ENCODE measurements around the gene LEFTY2. TPM values are rescaled to one million over a fixed set of nuclear protein-coding genes. Genes with fewer than 3 reads are reported as not detected.

LEFTY2 gene
- 0.02 TPM for total RNA-seq (2013)
- not detected for polyA plus RNA-seq
- not detected in 2 replicates for polyA minus RNA-seq
- total RNA-seq: 0 to 1.7 (median 0.18) reads per million in 11 experiments

GRCh38 chr1:225941187-225941941, at the start of gene LEFTY2:
TSS of gene LEFTY2 (minus strand) at chr1:225941220. CDS start at chr1:225941140, 80 bp downstream.
- H3K79me2 ChIP-seq (ENCODE audit: insufficient read depth, low read length): no peaks in the 10 kb centered on the region
- no peaks in the 10 kb centered on the region for H4K20me1 ChIP-seq (ENCODE audit: insufficient read depth, low read length)
- no peak within 1 kb of the TSS for H3K27ac Mint-ChIP-seq
- peaks cover 8% of the 10 kb centered on the region for H3K4me1 Mint-ChIP-seq
- no peak within 1 kb of the TSS for H3K27ac ChIP-seq (ENCODE audit: low read depth in 1 of 2, low read length in 2 of 2)
- no peak for DNase-seq
- H3K9ac ChIP-seq (ENCODE audit: insufficient read depth, low read length, poor library complexity, severe bottlenecking): no peak within 1 kb of the TSS
- H3K27me3 ChIP-seq (ENCODE audit: control insufficient read depth in 2 of 2, insufficient read depth in 2 of 2, low read length in 2 of 2): no peaks in the 10 kb centered on the region
- no peaks in the 10 kb centered on the region for H3K4me1 ChIP-seq (ENCODE audit: control insufficient read depth in 1 of 2, insufficient read depth in 2 of 2, low read length in 2 of 2)
- intact Hi-C loops (cut with micrococcal nuclease): no loop called here
- H3K27me3 Mint-ChIP-seq (ENCODE audit: low read depth in 3 of 3): peaks cover 2 to 7% (median 7%) of the 10 kb centered on the region in 3 donors
- no peak within 1 kb of the TSS for H3K4me3 ChIP-seq (replicated peaks in 1 of 3; ENCODE audit: low read depth in 2 of 3, low read length in 3 of 3)
- no peaks in the 10 kb centered on the region for H3K9me3 Mint-ChIP-seq
- WGBS (ENCODE audit: insufficient coverage): 92% methylated on average over 5 of the region's 6 CpGs
- H3K4me2 ChIP-seq (replicated peaks; ENCODE audit: extremely low read depth, low read length, poor library complexity, severe bottlenecking): no peak within 1 kb of the TSS
- TF ChIP-seq, protein P1, sequence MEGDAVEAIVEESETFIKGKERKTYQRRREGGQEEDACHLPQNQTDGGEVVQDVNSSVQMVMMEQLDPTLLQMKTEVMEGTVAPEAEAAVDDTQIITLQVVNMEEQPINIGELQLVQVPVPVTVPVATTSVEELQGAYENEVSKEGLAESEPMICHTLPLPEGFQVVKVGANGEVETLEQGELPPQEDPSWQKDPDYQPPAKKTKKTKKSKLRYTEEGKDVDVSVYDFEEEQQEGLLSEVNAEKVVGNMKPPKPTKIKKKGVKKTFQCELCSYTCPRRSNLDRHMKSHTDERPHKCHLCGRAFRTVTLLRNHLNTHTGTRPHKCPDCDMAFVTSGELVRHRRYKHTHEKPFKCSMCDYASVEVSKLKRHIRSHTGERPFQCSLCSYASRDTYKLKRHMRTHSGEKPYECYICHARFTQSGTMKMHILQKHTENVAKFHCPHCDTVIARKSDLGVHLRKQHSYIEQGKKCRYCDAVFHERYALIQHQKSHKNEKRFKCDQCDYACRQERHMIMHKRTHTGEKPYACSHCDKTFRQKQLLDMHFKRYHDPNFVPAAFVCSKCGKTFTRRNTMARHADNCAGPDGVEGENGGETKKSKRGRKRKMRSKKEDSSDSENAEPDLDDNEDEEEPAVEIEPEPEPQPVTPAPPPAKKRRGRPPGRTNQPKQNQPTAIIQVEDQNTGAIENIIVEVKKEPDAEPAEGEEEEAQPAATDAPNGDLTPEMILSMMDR (IDR thresholded peaks at IDR 0.05): no peak
- H3K9me3 ChIP-seq (replicated peaks in 1 of 2; ENCODE audit: control insufficient read depth in 1 of 2, insufficient read depth in 1 of 2, low read length in 2 of 2): no peaks in the 10 kb centered on the region
- H3K36me3 Mint-ChIP-seq: no peaks in the 10 kb centered on the region
- H2AFZ ChIP-seq (ENCODE audit: insufficient read depth, low read depth, low read length, poor library complexity, severe bottlenecking): no peak within 1 kb of the TSS
- H3K4me3 Mint-ChIP-seq: no peak within 1 kb of the TSS
- H3K36me3 ChIP-seq (replicated peaks in 1 of 2; ENCODE audit: control insufficient read depth in 1 of 2, insufficient read depth in 2 of 2, low read length in 2 of 2): no peaks in the 10 kb centered on the region

- no peak overlapping the region for H3K27ac ChIP-seq (ENCODE audit: low read depth in 1 of 2, low read length in 2 of 2)
- no peak overlapping the region for H3K4me2 ChIP-seq (replicated peaks; ENCODE audit: extremely low read depth, low read length, poor library complexity, severe bottlenecking)
- no peak overlapping the region for H2AFZ ChIP-seq (ENCODE audit: insufficient read depth, low read depth, low read length, poor library complexity, severe bottlenecking)
- intact Hi-C loops (cut with micrococcal nuclease): no loop called here
- TF ChIP-seq, protein P1 (IDR thresholded peaks at IDR 0.05): peak; percentile 89
- no peaks in the 10 kb centered on the region for H3K27me3 ChIP-seq (ENCODE audit: control insufficient read depth in 2 of 2, insufficient read depth in 2 of 2, low read length in 2 of 2)
- peaks cover 12% of the 10 kb centered on the region for H3K79me2 ChIP-seq (ENCODE audit: insufficient read depth, low read length)
- no peaks in the 10 kb centered on the region for H3K9me3 ChIP-seq (replicated peaks in 1 of 2; ENCODE audit: control insufficient read depth in 1 of 2, insufficient read depth in 1 of 2, low read length in 2 of 2)
- H3K4me3 ChIP-seq (replicated peaks in 1 of 3; ENCODE audit: low read depth in 2 of 3, low read length in 3 of 3): no peak overlapping the region
- no peak overlapping the region for H3K9ac ChIP-seq (ENCODE audit: insufficient read depth, low read length, poor library complexity, severe bottlenecking)
- Mint-ChIP-seq H3K4me1 (peaks cover 4% of the 10 kb centered on the region), H3K27me3 (ENCODE audit: low read depth in 3 of 3) (peaks cover 0 to 1% (median 0%) of the 10 kb centered on the region in 3 donors), H3K27ac (peak overlapping the region in 4 of 7 donors; percentile 15 to 88 (median 38)), H3K9me3 (peaks cover 0 to 1% (median 0%) of the 10 kb centered on the region in 7 donors), H3K4me3 (no peak overlapping the region), H3K36me3 (peaks cover 77 to 91% of the 10 kb centered on the region in 2 donors)
- 94% methylated on average over 6 of the region's 7 CpGs for WGBS (ENCODE audit: insufficient coverage)
- peak in 2 of 3 donors; percentile 41 to 59 for DNase-seq
- peaks cover 26% of the 10 kb centered on the region for H4K20me1 ChIP-seq (ENCODE audit: insufficient read depth, low read length)
- no peaks in the 10 kb centered on the region for H3K4me1 ChIP-seq (ENCODE audit: control insufficient read depth in 1 of 2, insufficient read depth in 2 of 2, low read length in 2 of 2)
- peaks cover 89 to 94% of the 10 kb centered on the region in 2 donors for H3K36me3 ChIP-seq (replicated peaks in 1 of 2; ENCODE audit: control insufficient read depth in 1 of 2, insufficient read depth in 2 of 2, low read length in 2 of 2)
Observed at GRCh38 chr1:225987491-225988316, 46.7 kb upstream of the LEFTY2 start.

Data from CD14-positive monocyte (primary cell).